Right lobe of liver (tissue), 6 donors: ENCODE measurements around the gene TACC3. TPM values are rescaled to one million over a fixed set of nuclear protein-coding genes. Genes with fewer than 3 reads are reported as not detected.

Experiments
- ATAC-seq, 4 donors: fragments of 200-7000 bp; cut with Tn5 transposase; one replicate each; pipeline ENCODE4 v1.9.1; 2020; ENCODE audit warnings: mild to moderate bottlenecking in 4 of 4, moderate library complexity in 4 of 4
- DNase-seq, 3 donors: peaks; one replicate each; pipeline ENCODE4 v3.0.0-alpha.2; 2020
- H3K27ac ChIP-seq, 3 donors: fragments of 200-600 bp; one replicate each; pipeline ENCODE4 v1.8.0; 2022
- H3K27me3 ChIP-seq, 2 donors: fragments of 200-600 bp; one replicate each; pipeline ENCODE4 v1.8.0; 2022
- H3K36me3 ChIP-seq, 4 donors: fragments of 200-600 bp; sonication (generic) in 1 of 4; one replicate each; pipeline versions ENCODE4 v1.5.1 to v1.8.0; 2017 to 2022; ENCODE audit warnings: control low read depth in 1 of 4
- H3K4me1 ChIP-seq, 4 donors: fragments of 200-600 bp; sonication (generic) in 1 of 4; one replicate each; pipeline versions ENCODE4 v1.5.1 to v1.8.0; 2017 to 2022; ENCODE audit warnings: control low read depth in 1 of 4
- H3K4me3 ChIP-seq, 3 donors: fragments of 200-600 bp; one replicate each; pipeline ENCODE4 v1.8.0; 2022
- H3K9me3 ChIP-seq, 4 donors: fragments of 200-600 bp; sonication (generic) in 1 of 4; one replicate each; pipeline versions ENCODE4 v1.5.1 to v1.8.0; 2017 to 2022; ENCODE audit warnings: control low read depth in 1 of 4
- POLR2A ChIP-seq: fragments of 450-650 bp; IDR thresholded peaks from one replicate; pipeline ENCODE4 v1.6.1; 2017; ENCODE audit warnings: antibody characterized with exemption, mild to moderate bottlenecking
- WGBS: methylation state at CpG from one replicate; pipeline ENCODE4 v1.1.6; 2018; ENCODE audit warnings: low coverage, low lambda C conversion rate; ENCODE audit not compliant: insufficient coverage; ENCODE audit errors: missing lambda C conversion rate; 5-methylcytosine and 5-hydroxymethylcytosine counted together
- intact Hi-C, 2 donors: fragments of 100-400 bp; cut with DNase I; formaldehyde crosslinking; loops; one replicate each; pipeline versions ENCODE4 v1.11.2 to v1.14.1; 2022
- total RNA-seq, 6 experiments: library from RNA; depleted of rRNA in 2 of 6; stranded (reverse); fragments of >200 nt in 2 of 6; fragmentation: NEBNext Ultra II Directional in 3 of 6; extraction: Animal tissue kit (Norgen Biotek cat#: 25700) in 3 of 6; gene quantifications; one replicate each; pipeline versions ENCODE4 v1.1.0 to v1.2.4, GENCODE V29; 2016 to 2023
- TF ChIP-seq, protein P1 (sequence below), 4 donors: fragments of 200-600 bp in 3 of 4; fragments of 450-650 bp in 1 of 4; IDR thresholded peaks; one replicate each; pipeline versions ENCODE4 v1.5.1 to v1.8.0; 2016 to 2022; ENCODE audit warnings: antibody characterized with exemption in 4 of 4, mild to moderate bottlenecking in 2 of 4
- donor health status: DM: no; HTN: yes; CAD: no.
- donor health status: DM: no; HTN: no; CAD: no.
- donor health status: DM: no; HTN: no; CAD: no.
- donor health status: DM: no; HTN: yes; CAD: no.
- donor health status: DM: no; HTN: yes; CAD: no.

Gene TACC3
- total RNA-seq, 6 experiments from 2014 or later = 2.2 to 5.7 (median 4.8) TPM

DNA sequence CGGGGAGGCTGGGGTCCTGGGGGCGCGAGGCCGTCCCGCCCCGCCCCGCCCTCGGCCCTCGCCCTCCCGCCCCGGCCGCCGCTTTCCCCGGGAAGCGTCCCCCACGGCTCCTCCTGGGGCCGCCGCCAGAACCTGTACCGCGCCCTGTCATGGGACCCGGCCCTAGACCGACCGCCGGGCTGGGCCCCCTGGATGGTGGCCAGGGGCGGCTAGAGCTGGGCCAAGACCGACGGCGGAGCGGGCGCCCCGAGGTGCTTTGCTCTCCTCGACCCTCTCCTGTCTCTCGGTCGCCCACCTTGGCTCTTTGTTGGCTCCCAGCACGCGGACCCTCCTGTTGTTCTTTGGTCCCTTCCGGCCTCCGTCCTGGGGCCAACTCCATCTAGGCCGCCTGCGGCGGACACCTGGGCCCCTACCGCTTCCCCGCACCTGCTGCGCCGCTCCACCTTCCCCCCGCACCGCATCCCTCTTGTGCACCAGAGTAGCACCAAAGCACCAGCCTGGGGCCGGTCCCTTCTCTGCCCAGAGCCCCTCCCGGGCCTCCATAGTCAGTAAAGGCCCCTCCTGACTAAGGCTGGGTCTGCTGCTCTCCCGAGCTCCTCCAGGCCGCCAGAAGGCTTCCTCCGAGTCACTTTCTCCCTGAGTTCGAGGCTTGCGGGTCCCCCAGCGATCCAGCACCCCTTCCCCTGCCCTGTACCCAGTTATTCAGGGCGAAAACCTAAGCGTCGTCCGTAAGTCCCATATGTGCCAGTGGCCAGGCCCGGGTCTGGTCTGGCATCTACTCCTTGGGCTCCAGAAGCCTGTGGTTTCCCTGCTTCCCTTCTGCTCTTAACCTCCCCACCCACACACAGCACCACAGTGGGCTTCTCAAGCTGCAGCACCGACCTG, 587 bp downstream of the TACC3 start:
- intact Hi-C loops = no loop called here
- H3K4me3 ChIP-seq = peak overlapping the region; percentile 50 to 79 (median 55)
- H3K9me3 ChIP-seq = no peaks in the 10 kb centered on the region
- 5% methylated on average over 12 of the region's 61 CpGs for WGBS
- no peak for TF ChIP-seq POLR2A
- TF ChIP-seq, protein P1, sequence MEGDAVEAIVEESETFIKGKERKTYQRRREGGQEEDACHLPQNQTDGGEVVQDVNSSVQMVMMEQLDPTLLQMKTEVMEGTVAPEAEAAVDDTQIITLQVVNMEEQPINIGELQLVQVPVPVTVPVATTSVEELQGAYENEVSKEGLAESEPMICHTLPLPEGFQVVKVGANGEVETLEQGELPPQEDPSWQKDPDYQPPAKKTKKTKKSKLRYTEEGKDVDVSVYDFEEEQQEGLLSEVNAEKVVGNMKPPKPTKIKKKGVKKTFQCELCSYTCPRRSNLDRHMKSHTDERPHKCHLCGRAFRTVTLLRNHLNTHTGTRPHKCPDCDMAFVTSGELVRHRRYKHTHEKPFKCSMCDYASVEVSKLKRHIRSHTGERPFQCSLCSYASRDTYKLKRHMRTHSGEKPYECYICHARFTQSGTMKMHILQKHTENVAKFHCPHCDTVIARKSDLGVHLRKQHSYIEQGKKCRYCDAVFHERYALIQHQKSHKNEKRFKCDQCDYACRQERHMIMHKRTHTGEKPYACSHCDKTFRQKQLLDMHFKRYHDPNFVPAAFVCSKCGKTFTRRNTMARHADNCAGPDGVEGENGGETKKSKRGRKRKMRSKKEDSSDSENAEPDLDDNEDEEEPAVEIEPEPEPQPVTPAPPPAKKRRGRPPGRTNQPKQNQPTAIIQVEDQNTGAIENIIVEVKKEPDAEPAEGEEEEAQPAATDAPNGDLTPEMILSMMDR (IDR thresholded peaks at IDR 0.05) = no peak
- peaks cover 0 to 3% (median 1%) of the 10 kb centered on the region in 4 donors for H3K36me3 ChIP-seq
- no peaks in the 10 kb centered on the region for H3K27me3 ChIP-seq
- peak in 1 of 3 donors; percentile 60 for DNase-seq
- H3K4me1 ChIP-seq = peaks cover 0 to 43% (median 15%) of the 10 kb centered on the region in 4 donors
- peak overlapping the region; percentile 0 to 94 (median 22) for H3K27ac ChIP-seq
- ATAC-seq = no peak

DNA sequence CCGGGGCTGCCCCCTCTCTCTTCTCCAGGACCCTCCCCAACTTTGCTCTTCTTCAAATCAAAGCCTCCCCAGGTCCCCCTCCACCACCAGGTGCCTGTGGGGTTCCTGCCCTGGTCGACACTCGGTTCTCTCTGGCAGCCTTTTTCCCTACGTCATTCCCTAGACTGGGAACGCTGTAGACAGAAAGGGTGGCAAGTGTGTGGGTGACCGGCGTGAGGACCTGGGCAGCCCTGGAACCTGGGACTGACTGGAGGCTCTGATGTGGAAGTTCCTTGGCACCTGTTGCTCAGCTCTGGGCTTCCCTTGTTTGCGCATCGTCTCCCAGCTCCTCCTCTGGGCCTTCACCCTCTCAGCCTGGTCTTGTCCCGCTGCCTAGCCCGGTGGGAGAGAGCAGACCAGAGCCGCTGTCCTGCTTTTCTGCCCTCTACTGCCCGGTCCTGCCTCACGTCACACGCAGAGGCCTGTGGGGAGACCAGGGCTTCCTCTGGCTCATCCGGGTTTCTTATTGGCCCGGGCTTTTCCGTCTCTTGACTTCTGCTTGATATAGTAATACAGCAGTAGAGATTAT, 1.3 kb downstream of the TACC3 start:
- no peaks in the 10 kb centered on the region for H3K27me3 ChIP-seq
- peaks cover 0 to 3% (median 1%) of the 10 kb centered on the region in 4 donors for H3K36me3 ChIP-seq
- peak in 1 of 3 donors; percentile 29 for DNase-seq
- intact Hi-C loops = no loop called here
- H3K27ac ChIP-seq = peak overlapping the region; percentile 0 to 62 (median 43)
- peak overlapping the region in 1 of 3 donors; percentile 50 for H3K4me3 ChIP-seq
- ATAC-seq = no peak
- H3K4me1 ChIP-seq = peaks cover 0 to 37% (median 12%) of the 10 kb centered on the region in 4 donors
- no peaks in the 10 kb centered on the region for H3K9me3 ChIP-seq
- TF ChIP-seq, protein P1 (IDR thresholded peaks at IDR 0.05) = no peak
- TF ChIP-seq POLR2A = no peak
- WGBS = 43% methylated on average over 12 of the region's 18 CpGs

DNA sequence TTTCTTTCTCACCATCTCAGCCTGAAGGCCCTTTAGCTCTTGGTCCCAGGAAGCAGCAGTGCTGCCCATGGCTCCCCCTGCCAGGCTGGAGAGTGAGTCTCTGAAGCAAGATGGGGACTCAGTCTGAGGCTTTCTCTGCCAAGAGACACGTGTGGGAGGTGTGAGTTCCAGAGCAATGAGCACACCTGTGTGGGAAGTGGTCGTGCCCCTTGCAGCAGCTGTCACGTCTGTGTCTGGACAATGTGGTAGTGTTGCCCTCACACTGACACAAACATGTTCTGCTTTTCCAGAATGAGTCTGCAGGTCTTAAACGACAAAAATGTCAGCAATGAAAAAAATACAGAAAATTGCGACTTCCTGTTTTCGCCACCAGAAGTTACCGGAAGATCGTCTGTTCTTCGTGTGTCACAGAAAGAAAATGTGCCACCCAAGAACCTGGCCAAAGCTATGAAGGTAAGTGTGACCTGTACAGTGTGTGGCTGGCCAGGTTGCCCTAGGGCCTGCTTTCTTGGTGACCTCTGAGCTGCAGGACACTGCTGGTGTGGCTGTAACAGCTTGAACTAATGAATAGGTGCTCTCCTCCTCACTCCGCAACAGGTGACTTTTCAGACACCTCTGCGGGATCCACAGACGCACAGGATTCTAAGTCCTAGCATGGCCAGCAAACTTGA, 1.9 kb downstream of the TACC3 start:
- H3K4me3 ChIP-seq = peak overlapping the region in 2 of 3 donors; percentile 3 to 4
- TF ChIP-seq, protein P1 (IDR thresholded peaks at IDR 0.05) = no peak
- TF ChIP-seq POLR2A = peak; percentile 27
- H3K27me3 ChIP-seq = no peaks in the 10 kb centered on the region
- DNase-seq = peak in 1 of 3 donors; percentile 19
- 53% methylated on average over 4 of the region's 12 CpGs for WGBS
- no peaks in the 10 kb centered on the region for H3K9me3 ChIP-seq
- H3K27ac ChIP-seq = peak overlapping the region; percentile 0 to 62 (median 43)
- peaks cover 0 to 31% (median 10%) of the 10 kb centered on the region in 4 donors for H3K4me1 ChIP-seq
- H3K36me3 ChIP-seq = peaks cover 0 to 3% (median 0%) of the 10 kb centered on the region in 4 donors
- intact Hi-C loops = no loop called here
- ATAC-seq = no peak

DNA sequence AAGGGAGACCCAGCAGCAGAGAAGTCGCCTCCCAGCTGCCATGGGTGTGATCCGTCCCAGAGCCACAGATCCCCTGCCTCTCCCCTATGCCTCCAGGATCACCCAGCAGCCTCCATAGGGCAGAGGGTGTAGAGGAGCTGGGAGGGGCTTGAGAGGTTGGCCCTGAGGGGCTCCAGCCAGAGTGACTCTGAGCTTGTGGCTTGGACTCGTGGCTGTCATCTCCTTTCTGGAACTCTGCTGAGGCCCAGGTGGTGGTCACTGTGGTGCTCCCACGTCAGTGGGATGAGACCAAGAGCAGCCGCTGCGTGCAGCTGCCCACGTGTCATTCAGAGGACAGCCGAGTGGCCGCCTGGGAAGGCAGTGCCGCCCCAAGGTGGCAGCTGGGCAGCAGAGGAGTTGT, 4.2 kb downstream of the TACC3 start:
- Histone ChIP-seq H3K36me3 (peaks cover 0 to 3% (median 0%) of the 10 kb centered on the region in 4 donors), H3K27ac (no peak overlapping the region), H3K27me3 (no peaks in the 10 kb centered on the region), H3K4me3 (no peak overlapping the region), H3K4me1 (peaks cover 0 to 14% (median 0%) of the 10 kb centered on the region in 4 donors), H3K9me3 (no peaks in the 10 kb centered on the region)
- ATAC-seq = no peak
- DNase-seq = peak in 2 of 3 donors; percentile 17 to 43
- intact Hi-C loops = loop anchor here in 1 of 2 donors (5.0 kb wide), 1 partner anchor 33 kb away; no protein-coding TSS in a partner anchor
- no CpG with 5 or more reads among the region's 10 CpGs for WGBS
- TF ChIP-seq, protein P1 (IDR thresholded peaks at IDR 0.05) = no peak
- no peak for TF ChIP-seq POLR2A
